ENCODE data around the gene LSG1. TPM values are rescaled to one million over a fixed set of nuclear protein-coding genes. Genes with fewer than 3 reads are reported as not detected.
"Not testable (repeated sequence)": the region's sequence is repeated elsewhere in the genome, so short reads cannot be mapped to it uniquely, and the experiment has no call there.

Gene LSG1
- total RNA-seq, 1 experiment from 2014 or later, result 45.8 TPM

GRCh38 chr3:194606941-194607340 is 65.0 kb downstream of the LSG1 start (continued):
- TF ChIP-seq, protein P1, sequence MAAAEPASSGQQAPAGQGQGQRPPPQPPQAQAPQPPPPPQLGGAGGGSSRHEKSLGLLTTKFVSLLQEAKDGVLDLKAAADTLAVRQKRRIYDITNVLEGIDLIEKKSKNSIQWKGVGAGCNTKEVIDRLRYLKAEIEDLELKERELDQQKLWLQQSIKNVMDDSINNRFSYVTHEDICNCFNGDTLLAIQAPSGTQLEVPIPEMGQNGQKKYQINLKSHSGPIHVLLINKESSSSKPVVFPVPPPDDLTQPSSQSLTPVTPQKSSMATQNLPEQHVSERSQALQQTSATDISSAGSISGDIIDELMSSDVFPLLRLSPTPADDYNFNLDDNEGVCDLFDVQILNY (CRISPR knock-in tag; IDR thresholded peaks at IDR 0.05), result no peak
- no peak for TF ChIP-seq FOXP1 (CRISPR knock-in tag; IDR thresholded peaks at IDR 0.05; ENCODE audit: borderline replicate concordance)
- TF ChIP-seq, protein P2, sequence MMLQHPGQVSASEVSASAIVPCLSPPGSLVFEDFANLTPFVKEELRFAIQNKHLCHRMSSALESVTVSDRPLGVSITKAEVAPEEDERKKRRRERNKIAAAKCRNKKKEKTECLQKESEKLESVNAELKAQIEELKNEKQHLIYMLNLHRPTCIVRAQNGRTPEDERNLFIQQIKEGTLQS (CRISPR knock-in tag; conservative IDR thresholded peaks at IDR 0.05), result no peak

GRCh38 chr3:194606163-194606562 is 65.8 kb downstream of the LSG1 start:
- Mint-ChIP-seq H3K4me1 (peaks cover 7% of the 10 kb centered on the region; the same call in 1 of the 2 replicates), H3K9me3 (0 out of 2 replicates have a peak, but pooled peaks cover 7% of the 10 kb centered on the region), H3K36me3 (peaks cover 16% of the 10 kb centered on the region), H3K4me3 (no peak overlapping the region), H3K27ac (no peak overlapping the region), H3K27me3 (ENCODE audit: low read depth) (no peaks in the 10 kb centered on the region; the same call in 1 of the 2 replicates)
- ATAC-seq, result no peak
- ChIA-PET POLR2A (no interaction called here), CTCF (interaction anchor here (2.0 kb wide), 1 partner anchor 10 kb away, joined by 7 read pairs; no protein-coding TSS in a partner anchor)
- TF ChIP-seq, protein P3, sequence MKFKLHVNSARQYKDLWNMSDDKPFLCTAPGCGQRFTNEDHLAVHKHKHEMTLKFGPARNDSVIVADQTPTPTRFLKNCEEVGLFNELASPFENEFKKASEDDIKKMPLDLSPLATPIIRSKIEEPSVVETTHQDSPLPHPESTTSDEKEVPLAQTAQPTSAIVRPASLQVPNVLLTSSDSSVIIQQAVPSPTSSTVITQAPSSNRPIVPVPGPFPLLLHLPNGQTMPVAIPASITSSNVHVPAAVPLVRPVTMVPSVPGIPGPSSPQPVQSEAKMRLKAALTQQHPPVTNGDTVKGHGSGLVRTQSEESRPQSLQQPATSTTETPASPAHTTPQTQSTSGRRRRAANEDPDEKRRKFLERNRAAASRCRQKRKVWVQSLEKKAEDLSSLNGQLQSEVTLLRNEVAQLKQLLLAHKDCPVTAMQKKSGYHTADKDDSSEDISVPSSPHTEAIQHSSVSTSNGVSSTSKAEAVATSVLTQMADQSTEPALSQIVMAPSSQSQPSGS (CRISPR knock-in tag; IDR thresholded peaks at IDR 0.05; ENCODE audit: borderline replicate concordance, low read depth), result no peak
- no peak for DNase-seq (ENCODE audit: low spot score)

- DNase-seq (ENCODE audit: low spot score); H3K27me3 Mint-ChIP-seq (ENCODE audit: low read depth); H3K9me3 Mint-ChIP-seq; H3K4me3 Mint-ChIP-seq; POLR2A ChIA-PET; H3K27ac Mint-ChIP-seq; H3K4me1 Mint-ChIP-seq; ATAC-seq: not testable (repeated sequence)
- CTCF ChIA-PET, result interaction anchor here (1.2 to 2.0 kb wide), 3 partner anchors 9 to 11 kb away, joined by 4 to 9 read pairs (median 7); no protein-coding TSS in a partner anchor
- peaks cover 11% of the 10 kb centered on the region for H3K36me3 Mint-ChIP-seq
Observed at GRCh38 chr3:194605314-194605713, 66.7 kb downstream of the LSG1 start.

DNA sequence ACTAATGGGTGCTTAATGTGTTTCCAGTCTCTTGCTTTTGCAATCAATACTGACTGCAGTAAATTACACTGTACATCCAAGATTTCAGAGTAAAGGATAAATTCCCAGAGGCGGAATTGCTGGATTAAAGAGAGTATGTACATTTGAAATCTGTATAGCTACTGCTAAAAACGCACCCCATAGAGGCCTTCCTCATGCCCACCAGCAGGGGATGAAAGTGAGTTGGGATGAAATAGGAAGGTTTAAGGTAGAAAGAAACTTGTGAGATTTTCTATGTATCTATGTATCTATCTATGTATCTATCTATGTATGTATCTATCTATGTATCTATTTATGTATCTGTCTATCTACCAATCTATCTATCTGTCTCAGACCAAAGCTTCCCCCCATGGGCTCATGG is 67.2 kb downstream of the LSG1 start:
- Mint-ChIP-seq H3K4me1 (no peaks in the 10 kb centered on the region), H3K27ac (no peak overlapping the region)
- ATAC-seq, result peak; percentile 41; the same call in 1 of the 2 replicates

GRCh38 chr3:194604126-194604525 is 67.9 kb downstream of the LSG1 start:
- no peak for ATAC-seq
- no peaks in the 10 kb centered on the region for H3K9me3 Mint-ChIP-seq
- no peaks in the 10 kb centered on the region for H3K27me3 Mint-ChIP-seq (ENCODE audit: low read depth)
- ChIA-PET CTCF (interaction anchor here (0.6 to 2.0 kb wide), 6 partner anchors 8 to 78 kb away, joined by 3 to 9 read pairs (median 4); partner anchors contain the start of genes LSG1 and TMEM44), POLR2A (no interaction called here)
- no peak overlapping the region for H3K27ac Mint-ChIP-seq
- no peaks in the 10 kb centered on the region for H3K4me1 Mint-ChIP-seq
- no peak overlapping the region for H3K4me3 Mint-ChIP-seq
- peaks cover 9% of the 10 kb centered on the region for H3K36me3 Mint-ChIP-seq
- DNase-seq (ENCODE audit: low spot score), result no peak
- TF ChIP-seq, protein P4, sequence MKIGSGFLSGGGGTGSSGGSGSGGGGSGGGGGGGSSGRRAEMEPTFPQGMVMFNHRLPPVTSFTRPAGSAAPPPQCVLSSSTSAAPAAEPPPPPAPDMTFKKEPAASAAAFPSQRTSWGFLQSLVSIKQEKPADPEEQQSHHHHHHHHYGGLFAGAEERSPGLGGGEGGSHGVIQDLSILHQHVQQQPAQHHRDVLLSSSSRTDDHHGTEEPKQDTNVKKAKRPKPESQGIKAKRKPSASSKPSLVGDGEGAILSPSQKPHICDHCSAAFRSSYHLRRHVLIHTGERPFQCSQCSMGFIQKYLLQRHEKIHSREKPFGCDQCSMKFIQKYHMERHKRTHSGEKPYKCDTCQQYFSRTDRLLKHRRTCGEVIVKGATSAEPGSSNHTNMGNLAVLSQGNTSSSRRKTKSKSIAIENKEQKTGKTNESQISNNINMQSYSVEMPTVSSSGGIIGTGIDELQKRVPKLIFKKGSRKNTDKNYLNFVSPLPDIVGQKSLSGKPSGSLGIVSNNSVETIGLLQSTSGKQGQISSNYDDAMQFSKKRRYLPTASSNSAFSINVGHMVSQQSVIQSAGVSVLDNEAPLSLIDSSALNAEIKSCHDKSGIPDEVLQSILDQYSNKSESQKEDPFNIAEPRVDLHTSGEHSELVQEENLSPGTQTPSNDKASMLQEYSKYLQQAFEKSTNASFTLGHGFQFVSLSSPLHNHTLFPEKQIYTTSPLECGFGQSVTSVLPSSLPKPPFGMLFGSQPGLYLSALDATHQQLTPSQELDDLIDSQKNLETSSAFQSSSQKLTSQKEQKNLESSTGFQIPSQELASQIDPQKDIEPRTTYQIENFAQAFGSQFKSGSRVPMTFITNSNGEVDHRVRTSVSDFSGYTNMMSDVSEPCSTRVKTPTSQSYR (CRISPR knock-in tag; IDR thresholded peaks at IDR 0.05), result no peak
- TF ChIP-seq ZNF396 (CRISPR knock-in tag; IDR thresholded peaks at IDR 0.05; ENCODE audit: borderline replicate concordance) (no peak), ZNF263 (CRISPR knock-in tag; IDR thresholded peaks at IDR 0.05; ENCODE audit: low read depth) (no peak), PRRX2 (CRISPR knock-in tag; IDR thresholded peaks at IDR 0.05) (no peak)
- TF ChIP-seq, protein P5, sequence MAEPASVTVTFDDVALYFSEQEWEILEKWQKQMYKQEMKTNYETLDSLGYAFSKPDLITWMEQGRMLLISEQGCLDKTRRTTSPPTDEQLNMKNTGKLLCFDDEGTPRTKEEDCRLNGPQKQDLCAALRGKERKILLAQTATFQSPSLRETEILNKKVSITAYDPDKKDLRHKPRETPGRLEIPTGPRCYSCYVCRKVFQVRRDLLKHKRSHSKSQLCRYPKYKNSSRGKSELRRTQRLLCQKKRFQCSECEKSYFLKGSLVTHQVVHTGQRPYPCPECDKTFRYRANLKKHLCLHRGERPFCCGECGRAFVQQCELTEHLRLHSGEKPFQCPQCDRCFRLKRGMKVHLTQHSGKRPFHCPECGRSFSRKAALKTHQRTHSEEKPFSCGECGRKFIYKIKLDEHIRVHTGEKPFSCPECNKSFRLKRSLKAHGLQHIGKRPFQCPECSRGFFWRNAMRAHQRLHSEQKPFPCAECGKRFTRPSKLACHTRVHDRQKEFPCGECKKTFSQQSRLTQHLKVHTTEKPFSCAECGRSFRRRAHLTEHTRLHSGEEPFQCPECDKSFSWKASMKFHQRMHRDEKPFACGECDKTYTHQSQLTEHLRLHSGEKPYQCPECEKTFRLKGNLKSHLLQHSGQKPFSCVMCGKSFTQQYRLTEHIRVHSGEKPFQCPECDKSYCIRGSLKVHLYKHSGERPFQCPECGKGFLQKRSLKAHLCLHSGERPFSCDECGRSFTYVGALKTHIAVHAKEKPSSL (CRISPR knock-in tag; conservative IDR thresholded peaks at IDR 0.05), result no peak
- TF ChIP-seq, protein P6, sequence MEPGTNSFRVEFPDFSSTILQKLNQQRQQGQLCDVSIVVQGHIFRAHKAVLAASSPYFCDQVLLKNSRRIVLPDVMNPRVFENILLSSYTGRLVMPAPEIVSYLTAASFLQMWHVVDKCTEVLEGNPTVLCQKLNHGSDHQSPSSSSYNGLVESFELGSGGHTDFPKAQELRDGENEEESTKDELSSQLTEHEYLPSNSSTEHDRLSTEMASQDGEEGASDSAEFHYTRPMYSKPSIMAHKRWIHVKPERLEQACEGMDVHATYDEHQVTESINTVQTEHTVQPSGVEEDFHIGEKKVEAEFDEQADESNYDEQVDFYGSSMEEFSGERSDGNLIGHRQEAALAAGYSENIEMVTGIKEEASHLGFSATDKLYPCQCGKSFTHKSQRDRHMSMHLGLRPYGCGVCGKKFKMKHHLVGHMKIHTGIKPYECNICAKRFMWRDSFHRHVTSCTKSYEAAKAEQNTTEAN (CRISPR knock-in tag; IDR thresholded peaks at IDR 0.05), result no peak

More for the DNA sequence above, 67.2 kb downstream of the LSG1 start:
- no peak for TF ChIP-seq ZNF138 (CRISPR knock-in tag; conservative IDR thresholded peaks at IDR 0.05)
- TF ChIP-seq NR1H2 (CRISPR knock-in tag; IDR thresholded peaks at IDR 0.05), result no peak
- TF ChIP-seq ZBTB21 (CRISPR knock-in tag; IDR thresholded peaks at IDR 0.05; ENCODE audit: borderline replicate concordance), result no peak
- TF ChIP-seq, protein P7, sequence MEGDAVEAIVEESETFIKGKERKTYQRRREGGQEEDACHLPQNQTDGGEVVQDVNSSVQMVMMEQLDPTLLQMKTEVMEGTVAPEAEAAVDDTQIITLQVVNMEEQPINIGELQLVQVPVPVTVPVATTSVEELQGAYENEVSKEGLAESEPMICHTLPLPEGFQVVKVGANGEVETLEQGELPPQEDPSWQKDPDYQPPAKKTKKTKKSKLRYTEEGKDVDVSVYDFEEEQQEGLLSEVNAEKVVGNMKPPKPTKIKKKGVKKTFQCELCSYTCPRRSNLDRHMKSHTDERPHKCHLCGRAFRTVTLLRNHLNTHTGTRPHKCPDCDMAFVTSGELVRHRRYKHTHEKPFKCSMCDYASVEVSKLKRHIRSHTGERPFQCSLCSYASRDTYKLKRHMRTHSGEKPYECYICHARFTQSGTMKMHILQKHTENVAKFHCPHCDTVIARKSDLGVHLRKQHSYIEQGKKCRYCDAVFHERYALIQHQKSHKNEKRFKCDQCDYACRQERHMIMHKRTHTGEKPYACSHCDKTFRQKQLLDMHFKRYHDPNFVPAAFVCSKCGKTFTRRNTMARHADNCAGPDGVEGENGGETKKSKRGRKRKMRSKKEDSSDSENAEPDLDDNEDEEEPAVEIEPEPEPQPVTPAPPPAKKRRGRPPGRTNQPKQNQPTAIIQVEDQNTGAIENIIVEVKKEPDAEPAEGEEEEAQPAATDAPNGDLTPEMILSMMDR (IDR thresholded peaks at IDR 0.05), result peak; percentile 21
- Mint-ChIP-seq H3K27me3 (ENCODE audit: low read depth) (no peaks in the 10 kb centered on the region), H3K36me3 (peaks cover 9% of the 10 kb centered on the region), H3K9me3 (no peaks in the 10 kb centered on the region), H3K4me3 (no peak overlapping the region)
- ChIA-PET POLR2A (no interaction called here), CTCF (interaction anchor here (0.6 to 2.0 kb wide), 6 partner anchors 9 to 78 kb away, joined by 3 to 9 read pairs (median 4); partner anchors contain the start of genes LSG1 and TMEM44)
- DNase-seq (ENCODE audit: low spot score), result no peak
